CD14-positive monocyte (primary cell): ENCODE results near the gene RAB24. TPM values are rescaled to one million over a fixed set of nuclear protein-coding genes. Genes with fewer than 3 reads are reported as not detected.
A peak's percentile ranks its signal among the peaks of the same experiment; 100 is the strongest.

Experiments used
- DNase-seq, 3 donors: peaks; one replicate each; pipeline ENCODE4 v3.0.0-alpha.2; 2011 to 2022
- H2AFZ ChIP-seq: 2 replicates; pipeline ENCODE4 v1.6.0; 2012; ENCODE audit warnings: mild to moderate bottlenecking, low read depth, low read length, inconsistent platforms; ENCODE audit not compliant: insufficient read depth, poor library complexity, severe bottlenecking
- H3K27ac ChIP-seq, 2 donors: 1 replicate in 1 of 2; 2 replicates in 1 of 2; pipeline ENCODE4 v1.5.1; 2012 to 2013; ENCODE audit warnings: low read length in 2 of 2, control low read depth in 1 of 2, inconsistent platforms in 1 of 2, low read depth in 1 of 2, mild to moderate bottlenecking in 1 of 2
- H3K27me3 ChIP-seq, 2 donors: one replicate each; pipeline versions ENCODE4 v1.6.0 to v1.6.1; 2011 to 2013; ENCODE audit warnings: low read length in 2 of 2; ENCODE audit not compliant: control insufficient read depth in 2 of 2, insufficient read depth in 2 of 2
- H3K36me3 ChIP-seq, 2 donors: replicated peaks in 1 of 2; 1 replicate in 1 of 2; 2 replicates in 1 of 2; pipeline versions ENCODE4 v1.5.1 to v1.6.1; 2012 to 2013; ENCODE audit warnings: low read length in 2 of 2, control low read depth in 1 of 2, inconsistent platforms in 1 of 2, mild to moderate bottlenecking in 1 of 2; ENCODE audit not compliant: insufficient read depth in 2 of 2, control insufficient read depth in 1 of 2
- H3K4me1 ChIP-seq, 2 donors: 1 replicate in 1 of 2; 2 replicates in 1 of 2; pipeline versions ENCODE4 v1.5.1 to v1.6.1; 2012 to 2013; ENCODE audit warnings: low read length in 2 of 2, control low read depth in 1 of 2, inconsistent platforms in 1 of 2, mild to moderate bottlenecking in 1 of 2, moderate library complexity in 1 of 2; ENCODE audit not compliant: insufficient read depth in 2 of 2, control insufficient read depth in 1 of 2
- H3K4me2 ChIP-seq: replicated peaks from 2 replicates; pipeline ENCODE3; 2012; ENCODE audit warnings: low read length, moderate library complexity, mild to moderate bottlenecking; ENCODE audit not compliant: poor library complexity, severe bottlenecking; ENCODE audit errors: extremely low read depth
- H3K4me3 ChIP-seq, 3 experiments: fragments of 200-600 bp in 1 of 3; sonication (generic) in 1 of 3; replicated peaks in 1 of 3; 1 replicate in 2 of 3; 2 replicates in 1 of 3; pipeline ENCODE4 v1.5.1; 2011 to 2013; ENCODE audit warnings: low read length in 3 of 3, mild to moderate bottlenecking in 3 of 3, control low read depth in 2 of 3, low read depth in 2 of 3, inconsistent platforms in 1 of 3, moderate library complexity in 1 of 3
- H3K79me2 ChIP-seq: 2 replicates; pipeline ENCODE4 v1.6.0; 2012; ENCODE audit warnings: mild to moderate bottlenecking, control low read depth, inconsistent platforms, low read length, moderate library complexity; ENCODE audit not compliant: insufficient read depth
- H3K9ac ChIP-seq: 2 replicates; pipeline ENCODE4 v1.6.0; 2017; ENCODE audit warnings: low read length, mild to moderate bottlenecking; ENCODE audit not compliant: insufficient read depth, poor library complexity, severe bottlenecking
- H3K9me3 ChIP-seq, 2 donors: replicated peaks in 1 of 2; 1 replicate in 1 of 2; 2 replicates in 1 of 2; pipeline versions ENCODE4 v1.5.1 to v1.6.1; 2012 to 2013; ENCODE audit warnings: low read length in 2 of 2, control low read depth in 1 of 2; ENCODE audit not compliant: control insufficient read depth in 1 of 2, insufficient read depth in 1 of 2
- H4K20me1 ChIP-seq: 2 replicates; pipeline ENCODE4 v1.6.0; 2012; ENCODE audit warnings: mild to moderate bottlenecking, low read length, control low read depth, moderate library complexity; ENCODE audit not compliant: insufficient read depth
- H3K27ac Mint-ChIP-seq, 7 donors: one replicate each; pipeline ENCODE4 v1.8.0; 2020; ENCODE audit warnings: mild to moderate bottlenecking in 7 of 7, mixed read lengths in 7 of 7, moderate library complexity in 6 of 7, inconsistent platforms in 2 of 7
- H3K27me3 Mint-ChIP-seq, 3 donors: one replicate each; pipeline ENCODE4 v1.8.0; 2021 to 2022; ENCODE audit warnings: low read depth in 3 of 3, mild to moderate bottlenecking in 3 of 3, mixed read lengths in 3 of 3, moderate library complexity in 3 of 3, inconsistent platforms in 1 of 3
- H3K36me3 Mint-ChIP-seq, 2 donors: one replicate each; pipeline ENCODE4 v1.8.0; 2020; ENCODE audit warnings: mixed read lengths in 2 of 2, inconsistent platforms in 1 of 2, mild to moderate bottlenecking in 1 of 2
- H3K4me1 Mint-ChIP-seq: one replicate; pipeline ENCODE4 v1.8.0; 2020; ENCODE audit warnings: mild to moderate bottlenecking, mixed read lengths
- H3K4me3 Mint-ChIP-seq, 2 donors: one replicate each; pipeline ENCODE4 v1.8.0; 2020; ENCODE audit warnings: mild to moderate bottlenecking in 2 of 2, mixed read lengths in 2 of 2, moderate library complexity in 1 of 2
- H3K9me3 Mint-ChIP-seq, 7 donors: one replicate each; pipeline ENCODE4 v1.8.0; 2020 to 2022; ENCODE audit warnings: mixed read lengths in 7 of 7, mild to moderate bottlenecking in 6 of 7, moderate library complexity in 6 of 7, inconsistent platforms in 2 of 7
- WGBS: methylation state at CpG from one replicate; pipeline ENCODE4 v1.1.5; 2013; ENCODE audit warnings: missing lambda C conversion rate; ENCODE audit not compliant: insufficient coverage; 5-methylcytosine and 5-hydroxymethylcytosine counted together
- intact Hi-C, 2 donors: fragments of 100-400 bp; cut with micrococcal nuclease; formaldehyde crosslinking; loops; one replicate each; pipeline versions ENCODE4 v1.15.0 to v1.15.1; 2023
- polyA plus RNA-seq, 3 donors: library from polyadenylated mRNA; depleted of rRNA in 1 of 3; unstranded in 2 of 3; stranded (reverse) in 1 of 3; fragments of 300-500 nt in 2 of 3; fragments of >200 nt in 1 of 3; fragmentation: Illumina TruSeq in 2 of 3; gene quantifications; 1 replicate in 2 of 3; 2 replicates in 1 of 3; pipeline ENCODE4 v1.2.3, GENCODE V29; 2012 to 2021
- TF ChIP-seq, protein P1 (sequence below): fragments of 200-600 bp; IDR thresholded peaks from one replicate; pipeline ENCODE4 v1.8.0; 2022; ENCODE audit warnings: antibody characterized with exemption, mild to moderate bottlenecking

RAB24 gene
- polyA plus RNA-seq, 3 donors: 74.3 to 465 (median 94.4) TPM

DNA sequence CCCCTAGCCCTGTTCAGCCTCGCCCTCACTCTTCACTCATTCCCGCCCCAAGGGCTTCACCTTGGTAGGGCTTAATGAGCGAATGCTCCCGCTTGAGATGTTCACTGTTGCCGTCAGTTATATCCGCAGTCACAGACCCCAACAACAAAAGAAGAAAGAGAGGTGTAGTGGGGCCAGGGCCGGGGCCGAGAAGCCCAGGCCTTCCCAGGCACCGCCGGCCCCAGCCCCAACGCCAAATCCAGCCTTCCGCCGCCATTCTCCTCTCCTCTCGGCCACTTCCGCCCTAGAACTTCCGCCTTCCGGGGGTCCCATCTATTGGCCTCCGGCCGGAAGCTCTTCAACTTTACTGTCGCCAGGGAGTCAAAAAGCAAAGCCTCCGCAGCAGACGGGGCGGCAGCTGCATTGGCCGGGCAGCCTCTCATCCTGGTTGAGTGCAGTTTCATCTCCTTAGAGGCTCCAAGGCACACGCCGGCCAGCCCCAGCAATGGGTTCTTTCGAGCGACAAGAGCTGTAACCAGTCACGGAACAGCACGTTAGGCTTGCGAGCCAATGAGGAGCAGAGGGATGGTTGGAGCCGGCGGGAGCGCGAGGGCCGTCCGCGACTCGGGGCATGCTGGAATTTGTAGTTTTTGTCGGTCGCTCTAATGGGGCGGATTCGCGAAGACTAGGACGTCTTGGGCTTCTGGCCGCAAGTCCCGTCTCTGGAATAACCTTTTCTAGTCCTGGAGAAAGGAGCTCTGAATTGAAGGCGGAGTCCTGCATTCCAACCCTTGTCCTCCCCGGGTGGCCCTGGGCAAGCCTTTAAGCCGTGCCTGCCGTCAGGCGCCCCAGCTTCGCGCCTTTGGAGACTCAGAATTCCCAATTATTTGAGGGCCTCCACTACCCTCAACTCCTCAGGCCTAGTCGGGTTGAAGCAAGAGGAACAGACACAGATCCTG is 48.1 kb upstream of the RAB24 start, which contains the start of gene LMAN2:
Gene LMAN2, minus strand, starts transcription at position 277 of the 938 bp plus-strand sequence. Its CDS starts 21 bp downstream, at position 256.
- peaks cover 0 to 1% (median 0%) of the 10 kb centered on the region in 3 donors for H3K27me3 Mint-ChIP-seq
- intact Hi-C loops: loop anchor here in 1 of 2 donors (5.0 kb wide), 1 partner anchor 44 kb away; no protein-coding TSS in a partner anchor
- 9% methylated on average over 44 of the region's 55 CpGs for WGBS

More for the DNA sequence above, 48.1 kb upstream of the RAB24 start, which contains the start of gene LMAN2:
- Mint-ChIP-seq H3K4me3 (peak within 1 kb of the TSS; percentile 97 to 99), H3K36me3 (peaks cover 22 to 34% of the 10 kb centered on the region in 2 donors), H3K27ac (peak within 1 kb of the TSS; percentile 98 to 100 (median 100)), H3K4me1 (peaks cover 73% of the 10 kb centered on the region), H3K9me3 (peaks cover 3 to 11% (median 7%) of the 10 kb centered on the region in 7 donors)
- Histone ChIP-seq H3K27ac (peak within 1 kb of the TSS; percentile 93 to 99), H3K4me2 (peak within 1 kb of the TSS; percentile 95), H3K79me2 (peaks cover 54% of the 10 kb centered on the region), H3K27me3 (no peaks in the 10 kb centered on the region), H3K36me3 (peaks cover 18 to 29% of the 10 kb centered on the region in 2 donors), H3K4me1 (peaks cover 66 to 75% of the 10 kb centered on the region in 2 donors), H3K9me3 (peaks cover 0 to 7% of the 10 kb centered on the region in 2 donors), H4K20me1 (peaks cover 43% of the 10 kb centered on the region), H3K9ac (peak within 1 kb of the TSS; percentile 98), H3K4me3 (peak within 1 kb of the TSS; percentile 76 to 99 (median 94)), H2AFZ (peak within 1 kb of the TSS; percentile 93)
- DNase-seq: peak; percentile 92 to 94 (median 92)
- TF ChIP-seq, protein P1, sequence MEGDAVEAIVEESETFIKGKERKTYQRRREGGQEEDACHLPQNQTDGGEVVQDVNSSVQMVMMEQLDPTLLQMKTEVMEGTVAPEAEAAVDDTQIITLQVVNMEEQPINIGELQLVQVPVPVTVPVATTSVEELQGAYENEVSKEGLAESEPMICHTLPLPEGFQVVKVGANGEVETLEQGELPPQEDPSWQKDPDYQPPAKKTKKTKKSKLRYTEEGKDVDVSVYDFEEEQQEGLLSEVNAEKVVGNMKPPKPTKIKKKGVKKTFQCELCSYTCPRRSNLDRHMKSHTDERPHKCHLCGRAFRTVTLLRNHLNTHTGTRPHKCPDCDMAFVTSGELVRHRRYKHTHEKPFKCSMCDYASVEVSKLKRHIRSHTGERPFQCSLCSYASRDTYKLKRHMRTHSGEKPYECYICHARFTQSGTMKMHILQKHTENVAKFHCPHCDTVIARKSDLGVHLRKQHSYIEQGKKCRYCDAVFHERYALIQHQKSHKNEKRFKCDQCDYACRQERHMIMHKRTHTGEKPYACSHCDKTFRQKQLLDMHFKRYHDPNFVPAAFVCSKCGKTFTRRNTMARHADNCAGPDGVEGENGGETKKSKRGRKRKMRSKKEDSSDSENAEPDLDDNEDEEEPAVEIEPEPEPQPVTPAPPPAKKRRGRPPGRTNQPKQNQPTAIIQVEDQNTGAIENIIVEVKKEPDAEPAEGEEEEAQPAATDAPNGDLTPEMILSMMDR: no peak
